ENCODE measurements around the gene TIGD3. TPM values are rescaled to one million over a fixed set of nuclear protein-coding genes. Genes with fewer than 3 reads are reported as not detected.

Gene TIGD3
- total and polyA plus RNA-seq, 11 donors, result 0.19 to 0.91 (median 0.42) TPM; not detected in 2

- intact Hi-C loops (cut with DNase I), result loop anchor here in 1 of 10 donors (2.0 kb wide), 1 partner anchor 13 kb away; no protein-coding TSS in a partner anchor
- Histone ChIP-seq H3K4me3 (no peak overlapping the region), H3K9me3 (no peaks in the 10 kb centered on the region), H3K27ac (peak overlapping the region; percentile 24 to 88 (median 72)), H3K4me1 (peaks cover 0 to 25% (median 13%) of the 10 kb centered on the region in 12 donors), H3K36me3 (peaks cover 2 to 93% (median 82%) of the 10 kb centered on the region in 9 donors), H3K27me3 (no peaks in the 10 kb centered on the region)
- WGBS, 4 donors, result 74 to 80% (median 76%) methylated on average over 11 to 13 of the region's 13 CpGs
- ATAC-seq (peak in 1 of 4 donors; percentile 8), DNase-seq (no peak)
- TF ChIP-seq CTCF (IDR thresholded peaks at IDR 0.05), result no peak
- TF ChIP-seq POLR2A (IDR thresholded peaks at IDR 0.05), result no peak
Measured at GRCh38 chr11:65404210-65404609, 49.7 kb downstream of the TIGD3 start.

- TF ChIP-seq CTCF (IDR thresholded peaks at IDR 0.05) (no peak), POLR2A (IDR thresholded peaks at IDR 0.05) (no peak)
- intact Hi-C loops (cut with DNase I), result loop anchor here in 1 of 10 donors (2.0 kb wide), 1 partner anchor 14 kb away; no protein-coding TSS in a partner anchor
- ATAC-seq (peak; percentile 62 to 93 (median 80)), DNase-seq (peak; percentile 45 to 77 (median 66))
- Histone ChIP-seq H3K27ac (peak overlapping the region in 10 of 12 donors; percentile 54 to 88 (median 76)), H3K4me3 (no peak overlapping the region), H3K9me3 (no peaks in the 10 kb centered on the region), H3K36me3 (peaks cover 2 to 93% (median 80%) of the 10 kb centered on the region in 9 donors), H3K27me3 (no peaks in the 10 kb centered on the region), H3K4me1 (peaks cover 0 to 25% (median 13%) of the 10 kb centered on the region in 12 donors)
- WGBS, 4 donors, result 62 to 88% (median 79%) methylated on average over 9 to 24 of the region's 24 CpGs
Measured at GRCh38 chr11:65404638-65405339, 50.2 kb downstream of the TIGD3 start.

Other genes starting within 250 kb of the TIGD3 start
- 100 to 1,000 TPM in 3 of 9 donors, 10 to 100 TPM in 6; 25.1 to 752 (median 78.6) TPM for gene TM7SF2, start 242.9 kb upstream of the TIGD3 start, total RNA-seq
- 10 to 100 TPM; 17.6 to 59.9 TPM for gene TM7SF2, start 242.9 kb upstream of the TIGD3 start, polyA plus RNA-seq
- 10 to 100 TPM in 1 of 9 donors, 1 to 10 TPM in 8; 5.5 to 14.3 (median 7.3) TPM for gene ZNHIT2, start 237.1 kb upstream of the TIGD3 start, total RNA-seq
- 10 to 100 TPM; 12.4 to 15.5 TPM for gene ZNHIT2, start 237.1 kb upstream of the TIGD3 start, polyA plus RNA-seq
- gene FAU, start 232.6 kb upstream of the TIGD3 start, total RNA-seq, result 100 to 1,000 TPM; 388 to 652 (median 636) TPM
- gene FAU, start 232.6 kb upstream of the TIGD3 start, polyA plus RNA-seq, result 1,000 to 10,000 TPM in 1 of 2 donors, 100 to 1,000 TPM in 1; 973 to 1,119 TPM
- gene MRPL49, start 232.4 kb upstream of the TIGD3 start, total RNA-seq, result 10 to 100 TPM; 33.1 to 66.6 (median 42.1) TPM
- gene MRPL49, start 232.4 kb upstream of the TIGD3 start, polyA plus RNA-seq, result 10 to 100 TPM; 13.7 to 59.2 TPM
- 10 to 100 TPM; 21.7 to 65.8 (median 28.2) TPM for gene SYVN1, start 220.2 kb upstream of the TIGD3 start, total RNA-seq
- 10 to 100 TPM; 13.9 to 34.5 TPM for gene SYVN1, start 220.2 kb upstream of the TIGD3 start, polyA plus RNA-seq
- gene SPDYC, start 184.5 kb upstream of the TIGD3 start, total RNA-seq, result not detected
- not detected for gene SPDYC, start 184.5 kb upstream of the TIGD3 start, polyA plus RNA-seq
- 100 to 1,000 TPM in 2 of 9 donors, 10 to 100 TPM in 7; 67.8 to 139 (median 86.1) TPM for gene CAPN1, start 172.8 kb upstream of the TIGD3 start, total RNA-seq
- 100 to 1,000 TPM in 1 of 2 donors, 10 to 100 TPM in 1; 69.6 to 114 TPM for gene CAPN1, start 172.8 kb upstream of the TIGD3 start, polyA plus RNA-seq
- 1 to 10 TPM; 3.2 to 9.0 (median 4.2) TPM for gene POLA2, start 92.8 kb upstream of the TIGD3 start, total RNA-seq
- 1 to 10 TPM; 4.3 to 6.7 TPM for gene POLA2, start 92.8 kb upstream of the TIGD3 start, polyA plus RNA-seq
- 10 to 100 TPM in 4 of 9 donors, 1 to 10 TPM in 5; 3.3 to 25.0 (median 8.9) TPM for gene CDC42EP2, start 39.9 kb upstream of the TIGD3 start, total RNA-seq
- 10 to 100 TPM; 10.3 to 16.3 TPM for gene CDC42EP2, start 39.9 kb upstream of the TIGD3 start, polyA plus RNA-seq
- 10 to 100 TPM; 41.0 to 55.4 (median 46.2) TPM for gene DPF2, start 20.9 kb upstream of the TIGD3 start, total RNA-seq
- gene DPF2, start 20.9 kb upstream of the TIGD3 start, polyA plus RNA-seq, result 10 to 100 TPM; 22.9 to 35.1 TPM
- 10 to 100 TPM in 1 of 9 donors, 1 to 10 TPM in 8; 3.8 to 11.6 (median 6.6) TPM for gene SLC25A45, start 27.9 kb downstream of the TIGD3 start, total RNA-seq
- 1 to 10 TPM; 3.8 to 6.6 TPM for gene SLC25A45, start 27.9 kb downstream of the TIGD3 start, polyA plus RNA-seq
- 10 to 100 TPM in 7 of 9 donors, 1 to 10 TPM in 2; 6.1 to 24.1 (median 11.3) TPM for gene FRMD8, start 31.9 kb downstream of the TIGD3 start, total RNA-seq
- gene FRMD8, start 31.9 kb downstream of the TIGD3 start, polyA plus RNA-seq, result 10 to 100 TPM in 1 of 2 donors, 1 to 10 TPM in 1; 8.0 to 16.3 TPM
- gene NEAT1, start 68.0 kb downstream of the TIGD3 start, total RNA-seq, result 100 to 1,000 TPM in 7 of 9 donors, 10 to 100 TPM in 2; 17.0 to 760 (median 507) TPM
- 100 to 1,000 TPM; 104 to 532 TPM for gene NEAT1, start 68.0 kb downstream of the TIGD3 start, polyA plus RNA-seq
- 1,000 to 10,000 TPM; 1,047 to 9,662 (median 6,606) TPM for gene MALAT1, start 144.3 kb downstream of the TIGD3 start, total RNA-seq
- 1,000 to 10,000 TPM; 1,168 to 4,497 TPM for gene MALAT1, start 144.3 kb downstream of the TIGD3 start, polyA plus RNA-seq
- 100 to 1,000 TPM in 1 of 9 donors, 10 to 100 TPM in 8; 51.6 to 135 (median 62.2) TPM for gene SCYL1, start 170.3 kb downstream of the TIGD3 start, total RNA-seq
- 10 to 100 TPM; 86.6 to 90.2 TPM for gene SCYL1, start 170.3 kb downstream of the TIGD3 start, polyA plus RNA-seq
- 100 to 1,000 TPM in 1 of 9 donors, 10 to 100 TPM in 8; 51.4 to 125 (median 88.9) TPM for gene LTBP3, start 203.6 kb downstream of the TIGD3 start, total RNA-seq
- 10 to 100 TPM; 26.3 to 36.3 TPM for gene LTBP3, start 203.6 kb downstream of the TIGD3 start, polyA plus RNA-seq
- gene ZNRD2, start 215.7 kb downstream of the TIGD3 start, total RNA-seq, result 10 to 100 TPM; 23.2 to 63.6 (median 33.9) TPM
- gene ZNRD2, start 215.7 kb downstream of the TIGD3 start, polyA plus RNA-seq, result 100 to 1,000 TPM in 1 of 2 donors, 10 to 100 TPM in 1; 49.7 to 101 TPM
- 10 to 100 TPM; 25.8 to 87.9 (median 38.4) TPM for gene FAM89B, start 217.8 kb downstream of the TIGD3 start, total RNA-seq
- 10 to 100 TPM; 46.6 to 50.0 TPM for gene FAM89B, start 217.8 kb downstream of the TIGD3 start, polyA plus RNA-seq
- 100 to 1,000 TPM in 3 of 9 donors, 10 to 100 TPM in 6; 37.4 to 144 (median 80.9) TPM for gene EHBP1L1, start 221.3 kb downstream of the TIGD3 start, total RNA-seq
- gene EHBP1L1, start 221.3 kb downstream of the TIGD3 start, polyA plus RNA-seq, result 10 to 100 TPM; 52.3 to 71.4 TPM
- under 1 TPM in 7 of 9 donors, not detected in 2; 0.18 to 0.75 (median 0.41) TPM for gene KCNK7, start 241.0 kb downstream of the TIGD3 start, total RNA-seq
- 1 to 10 TPM in 1 of 2 donors, under 1 TPM in 1; 0.42 to 1.6 TPM for gene KCNK7, start 241.0 kb downstream of the TIGD3 start, polyA plus RNA-seq